Measurements from ENCODE around the gene AHDC1.

DNA sequence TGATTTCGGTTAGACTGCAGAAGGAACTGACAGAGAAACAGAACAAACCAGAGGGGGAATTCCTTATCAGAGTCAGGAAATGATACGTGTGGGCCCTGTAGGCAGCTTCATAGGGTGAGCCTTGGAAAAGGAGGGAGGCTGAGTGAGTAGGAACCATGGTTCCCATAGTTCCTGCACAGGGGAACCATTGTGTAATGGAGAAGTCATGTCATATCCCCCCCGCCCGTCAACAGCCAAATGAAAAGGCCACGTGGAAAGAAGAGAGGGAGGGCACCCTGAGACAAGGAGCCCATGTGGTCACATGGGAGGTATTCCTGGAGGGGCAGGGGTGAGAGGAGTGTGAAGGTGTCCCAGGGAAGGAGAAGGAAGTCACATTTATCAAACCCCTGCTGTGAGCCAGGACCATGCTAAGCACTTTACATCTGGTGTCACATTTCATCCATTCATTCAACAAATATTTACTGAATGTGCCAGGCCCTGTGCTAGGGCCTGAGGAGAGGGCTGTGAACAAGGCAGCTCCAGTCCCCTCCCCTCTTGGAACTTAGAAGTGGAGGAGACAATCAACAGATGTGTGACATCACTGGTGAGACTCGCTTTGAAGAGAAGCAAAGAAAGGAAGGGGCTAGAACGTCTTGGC is 46.7 kb upstream of the AHDC1 start:
- TF ChIP-seq, protein P1, sequence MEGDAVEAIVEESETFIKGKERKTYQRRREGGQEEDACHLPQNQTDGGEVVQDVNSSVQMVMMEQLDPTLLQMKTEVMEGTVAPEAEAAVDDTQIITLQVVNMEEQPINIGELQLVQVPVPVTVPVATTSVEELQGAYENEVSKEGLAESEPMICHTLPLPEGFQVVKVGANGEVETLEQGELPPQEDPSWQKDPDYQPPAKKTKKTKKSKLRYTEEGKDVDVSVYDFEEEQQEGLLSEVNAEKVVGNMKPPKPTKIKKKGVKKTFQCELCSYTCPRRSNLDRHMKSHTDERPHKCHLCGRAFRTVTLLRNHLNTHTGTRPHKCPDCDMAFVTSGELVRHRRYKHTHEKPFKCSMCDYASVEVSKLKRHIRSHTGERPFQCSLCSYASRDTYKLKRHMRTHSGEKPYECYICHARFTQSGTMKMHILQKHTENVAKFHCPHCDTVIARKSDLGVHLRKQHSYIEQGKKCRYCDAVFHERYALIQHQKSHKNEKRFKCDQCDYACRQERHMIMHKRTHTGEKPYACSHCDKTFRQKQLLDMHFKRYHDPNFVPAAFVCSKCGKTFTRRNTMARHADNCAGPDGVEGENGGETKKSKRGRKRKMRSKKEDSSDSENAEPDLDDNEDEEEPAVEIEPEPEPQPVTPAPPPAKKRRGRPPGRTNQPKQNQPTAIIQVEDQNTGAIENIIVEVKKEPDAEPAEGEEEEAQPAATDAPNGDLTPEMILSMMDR (IDR thresholded peaks at IDR 0.05; ENCODE audit: poor library complexity, severe bottlenecking): no peak
- TF ChIP-seq EZH2 (IDR thresholded peaks at IDR 0.05; ENCODE audit: borderline replicate concordance, insufficient read depth, low read length, poor library complexity, severe bottlenecking): no peak

Measured in neural cell (in vitro differentiated cells).